Anterior cingulate cortex (tissue), 58 donors: Measurements from ENCODE around the gene PRDM16.

Experiments used
- DNase-seq, 58 donors: peaks; one replicate each; lab custom pipeline; 2025; lab: John Stamatoyannopoulos, UW

The PRDM16 gene

DNA sequence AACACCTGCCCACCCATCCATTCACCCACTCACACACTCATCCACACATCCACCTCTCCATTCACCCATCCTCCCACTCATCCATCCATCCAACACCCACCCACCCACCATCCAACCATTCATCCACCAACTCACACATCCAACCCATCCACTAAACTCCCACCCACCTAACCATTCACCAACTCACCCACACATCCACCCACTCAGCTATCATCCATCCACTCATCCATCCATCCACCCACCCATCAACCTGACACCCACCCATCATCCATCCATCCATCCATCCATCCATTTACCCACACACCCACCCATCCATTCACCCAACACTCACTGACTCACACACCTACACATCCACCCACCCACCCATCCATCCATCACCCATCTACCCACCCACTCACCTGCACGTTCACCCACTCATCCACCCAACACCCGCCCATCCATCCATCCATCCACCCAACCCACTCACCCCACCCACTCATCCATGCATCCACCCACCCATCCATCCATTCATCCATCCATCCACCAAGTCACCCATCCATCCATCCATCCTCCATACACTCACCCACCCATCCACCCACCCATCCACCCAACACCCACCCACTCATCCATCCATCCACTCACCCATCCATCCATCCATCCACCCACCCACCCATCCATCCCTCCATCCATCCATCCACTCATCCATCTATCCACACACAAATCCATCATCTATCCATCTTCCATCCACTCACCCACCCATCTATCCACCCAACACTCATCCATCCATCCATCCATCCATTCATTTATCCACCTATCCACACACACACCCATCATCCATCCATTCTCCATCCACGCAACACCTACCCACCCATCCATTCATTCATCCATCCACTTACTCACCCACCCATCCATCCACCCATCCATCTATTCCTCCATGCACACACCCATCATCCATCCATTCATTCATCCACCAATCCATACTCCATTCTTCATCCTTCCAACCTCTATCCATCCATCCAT is 17.4 kb upstream of the PRDM16 start:
- no peak for DNase-seq

DNA sequence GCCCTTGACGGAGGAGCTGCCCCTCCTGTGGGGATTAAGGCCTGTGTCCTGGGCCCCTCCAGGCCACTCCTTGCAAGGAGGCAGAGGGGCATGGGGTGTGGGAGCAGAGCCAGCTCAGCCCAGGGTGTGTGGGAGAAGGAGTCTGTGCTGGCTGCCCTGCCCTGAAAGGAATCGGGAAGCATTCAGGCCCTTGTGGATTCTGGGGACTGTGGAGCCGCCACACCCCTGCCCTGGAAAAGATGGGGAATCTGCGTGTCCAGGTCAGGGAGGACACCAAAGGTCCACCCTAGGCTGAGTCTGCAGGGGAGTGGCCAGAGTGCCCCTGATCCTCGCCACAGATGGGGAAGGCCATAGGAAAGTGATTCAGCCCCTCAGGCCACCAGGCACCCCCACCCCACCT is 16.5 kb upstream of the PRDM16 start:
- DNase-seq, result no peak

DNA sequence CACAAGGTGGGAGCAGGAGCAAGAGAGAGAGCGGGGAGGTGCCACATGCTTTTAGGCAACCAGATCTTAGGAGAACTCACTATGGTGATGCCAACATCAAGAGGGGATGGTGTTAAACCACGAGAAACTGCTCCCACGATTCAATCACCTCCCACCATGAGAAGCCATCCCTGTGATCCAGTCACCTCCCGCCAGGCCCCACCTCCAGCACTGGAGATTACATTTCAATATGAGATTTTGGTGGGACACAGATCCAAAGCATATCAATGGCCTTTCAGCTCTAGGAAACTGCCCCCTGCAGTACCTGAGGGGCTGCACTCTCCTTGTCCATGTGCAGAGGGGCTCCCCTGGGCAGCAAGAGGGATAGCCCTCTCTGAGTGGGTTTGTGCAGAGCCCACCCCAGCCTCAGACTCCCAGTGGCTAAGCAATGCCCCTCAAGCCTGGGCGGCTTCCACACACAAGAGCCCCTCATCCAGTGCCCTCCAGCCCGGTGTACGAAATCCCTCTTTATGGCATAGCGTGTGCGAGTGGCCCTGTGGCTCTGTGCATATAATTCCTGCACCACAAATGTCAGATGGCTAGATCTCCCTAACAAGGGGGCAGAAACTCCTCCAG is 15.5 kb upstream of the PRDM16 start:
- no peak for DNase-seq

DNA sequence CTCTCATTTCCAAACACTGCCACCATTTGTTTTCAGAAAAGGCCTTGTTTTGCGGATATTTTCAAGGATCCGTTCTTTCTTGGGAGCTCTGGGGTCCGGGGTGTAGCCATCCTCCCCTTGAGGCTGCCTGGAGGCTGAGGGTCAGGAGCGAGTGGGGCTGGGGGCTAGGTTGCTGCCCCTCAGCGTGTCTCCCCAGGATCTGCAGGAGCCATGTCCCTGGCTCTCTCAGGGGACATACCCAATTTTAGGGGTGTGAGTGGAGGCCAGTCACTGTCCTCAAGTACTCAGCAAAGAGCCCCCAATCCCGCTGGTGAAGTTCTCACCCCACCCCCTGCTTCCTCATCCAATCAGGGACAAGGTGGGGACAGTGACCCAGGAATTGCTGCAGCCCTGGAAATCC is 15.0 kb upstream of the PRDM16 start:
- no peak for DNase-seq

DNA sequence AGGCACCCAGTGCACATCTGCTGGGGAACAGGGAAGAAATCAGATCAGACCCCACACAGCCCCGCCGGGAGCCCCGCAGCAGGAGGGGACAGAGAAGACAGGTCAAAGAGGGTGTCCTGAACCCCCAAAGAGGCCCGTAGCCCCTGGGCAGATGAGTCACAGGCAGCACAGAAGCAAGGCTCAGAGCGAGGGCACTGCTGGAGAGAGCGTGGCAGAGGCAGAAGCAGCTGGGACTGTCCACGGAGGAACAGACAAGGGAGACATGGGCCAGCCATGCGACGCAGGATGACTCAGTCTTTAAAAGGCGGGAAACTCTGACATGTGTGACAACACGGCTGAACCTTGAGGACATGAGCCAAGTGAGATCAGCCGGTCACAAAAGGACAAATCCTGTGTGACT is 14.5 kb upstream of the PRDM16 start:
- no peak for DNase-seq

DNA sequence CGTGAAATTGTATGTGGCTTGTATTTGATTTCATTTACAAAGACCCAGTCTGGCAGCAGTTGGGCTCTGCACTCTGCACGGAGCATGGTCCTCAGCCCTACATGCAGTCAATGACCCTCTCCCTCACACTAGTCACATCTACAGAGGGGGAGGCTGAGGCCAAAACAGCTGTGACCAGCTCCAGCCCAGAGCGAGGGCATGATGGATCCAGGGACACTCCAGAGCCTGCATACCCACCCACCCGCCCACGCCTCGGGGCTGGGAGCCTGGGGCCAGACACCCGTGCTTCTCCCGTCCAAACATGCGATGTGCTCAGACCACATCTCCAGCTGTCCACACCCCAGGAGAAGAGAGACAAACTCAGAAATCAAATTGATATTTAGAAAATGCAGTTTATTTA is 14.0 kb upstream of the PRDM16 start:
- DNase-seq, result no peak

DNA sequence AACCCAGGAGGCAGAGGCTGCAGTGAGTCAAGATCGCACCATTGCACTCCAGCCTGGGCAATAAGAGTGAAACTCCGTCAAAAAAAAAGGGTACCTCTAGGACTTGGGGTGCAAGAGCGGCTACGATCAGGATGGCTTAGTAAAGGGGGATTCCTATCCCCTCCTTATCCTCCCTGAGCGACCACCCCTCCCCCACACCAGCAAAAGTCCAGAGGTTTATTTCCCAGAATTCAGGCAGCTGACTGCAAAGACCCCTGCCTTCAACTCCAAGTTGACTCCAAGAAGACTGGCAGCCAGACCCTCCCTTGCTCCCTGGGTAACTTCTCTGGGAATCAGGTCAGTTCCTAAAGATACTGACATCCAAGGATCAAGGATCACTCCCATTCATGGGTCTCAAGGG is 12.4 kb upstream of the PRDM16 start:
- DNase-seq, result no peak

DNA sequence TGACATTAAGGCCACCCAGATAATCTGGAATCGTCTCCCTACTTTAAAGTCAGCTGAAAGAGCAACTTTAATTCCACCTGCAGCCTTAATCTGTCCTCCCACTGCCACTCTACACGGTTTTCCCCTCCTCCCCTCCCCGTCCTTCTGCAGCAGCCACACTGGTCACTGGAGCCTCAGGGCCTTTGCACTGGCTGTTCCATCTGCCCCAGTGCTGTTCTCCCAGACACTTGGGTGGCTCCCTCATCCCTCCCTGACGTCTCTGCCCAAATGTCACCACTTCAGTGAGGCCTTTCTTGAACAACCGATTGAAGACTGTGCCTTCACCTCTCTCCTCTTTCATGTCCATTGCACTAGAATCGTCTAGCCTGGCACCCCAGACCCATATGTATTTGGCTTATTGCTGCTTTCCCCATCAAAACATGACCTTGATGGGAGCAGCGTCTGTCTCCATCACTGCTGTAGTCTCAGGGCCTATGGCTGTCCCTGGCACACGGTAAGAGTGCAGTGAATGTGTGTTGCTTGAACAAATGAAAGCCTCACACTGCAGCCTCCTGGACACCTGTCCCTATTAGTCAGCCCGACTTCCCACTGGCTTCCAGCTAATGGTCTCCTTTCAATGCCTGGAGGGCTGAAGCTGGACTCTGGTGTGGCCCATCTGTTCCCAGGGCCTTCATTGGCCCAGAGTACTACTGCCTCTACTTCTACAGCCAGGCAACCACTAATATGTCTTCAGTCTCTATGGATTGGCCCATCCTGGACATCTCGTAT is 10.6 kb upstream of the PRDM16 start:
- DNase-seq, result no peak

DNA sequence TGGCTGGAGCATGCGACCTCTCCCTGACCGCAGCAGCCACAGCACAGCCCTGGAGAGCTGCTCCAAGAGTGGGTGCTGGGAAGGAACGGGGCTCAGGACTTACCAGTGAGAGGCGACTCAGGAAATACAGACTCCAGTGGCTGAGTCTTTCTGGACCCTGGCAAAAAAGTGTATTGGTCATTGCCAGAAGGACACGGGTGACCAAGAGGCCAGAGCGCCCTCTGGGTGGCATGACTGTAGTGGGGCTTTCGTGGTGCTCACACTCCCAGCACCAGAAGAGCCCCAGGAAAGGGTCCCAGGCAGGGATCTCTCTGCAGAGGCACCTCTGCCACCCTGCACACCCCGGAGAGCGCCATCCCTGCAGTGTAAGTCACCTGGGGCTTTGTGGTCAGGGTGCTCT is 8.9 kb upstream of the PRDM16 start:
- DNase-seq, result no peak

DNA sequence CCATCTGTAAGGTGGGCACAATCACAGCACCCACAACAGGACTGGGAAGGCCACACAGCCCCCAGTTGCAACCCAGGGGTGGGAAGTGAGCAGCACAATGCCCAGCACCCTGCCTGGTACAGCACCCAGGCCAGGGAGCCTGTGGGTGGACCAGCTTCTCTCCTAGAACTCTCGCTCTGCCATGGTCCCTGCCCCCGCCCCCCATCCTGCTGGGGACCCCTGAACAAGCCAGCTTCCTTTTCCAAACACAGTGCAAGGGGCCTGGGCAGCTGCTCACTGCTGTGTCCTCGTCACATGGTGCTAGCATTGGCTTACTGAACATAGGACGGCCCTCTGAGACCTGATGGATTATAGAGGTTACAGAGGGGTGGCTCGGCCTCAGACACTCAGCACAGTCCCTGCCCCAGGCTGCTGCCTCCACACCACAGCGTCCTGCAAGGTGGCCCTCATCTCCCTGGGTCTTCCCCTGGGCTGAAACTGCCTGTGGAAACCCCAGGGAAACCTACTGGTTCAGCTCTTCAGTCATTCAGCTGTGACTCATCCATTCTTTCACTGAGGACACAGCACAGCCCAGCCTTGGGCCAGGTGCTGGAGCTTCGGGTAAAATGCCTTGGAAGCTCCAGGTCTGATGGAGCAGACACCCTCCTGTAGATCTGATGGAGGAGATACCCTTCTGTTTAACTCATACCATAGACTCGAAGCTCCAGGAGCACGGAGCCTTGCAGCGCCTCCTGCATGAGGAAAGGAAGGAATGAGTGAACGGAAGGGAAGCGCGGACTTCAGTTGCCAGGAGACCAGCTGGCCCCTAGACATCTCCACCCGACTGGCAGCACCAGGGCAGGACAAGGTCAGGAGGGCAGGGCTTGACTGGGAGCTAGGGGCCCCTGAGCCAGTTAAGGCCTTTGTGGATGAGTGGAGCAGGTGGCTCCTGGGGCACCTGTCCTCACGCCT is 8.1 kb upstream of the PRDM16 start:
- DNase-seq, result no peak

DNA sequence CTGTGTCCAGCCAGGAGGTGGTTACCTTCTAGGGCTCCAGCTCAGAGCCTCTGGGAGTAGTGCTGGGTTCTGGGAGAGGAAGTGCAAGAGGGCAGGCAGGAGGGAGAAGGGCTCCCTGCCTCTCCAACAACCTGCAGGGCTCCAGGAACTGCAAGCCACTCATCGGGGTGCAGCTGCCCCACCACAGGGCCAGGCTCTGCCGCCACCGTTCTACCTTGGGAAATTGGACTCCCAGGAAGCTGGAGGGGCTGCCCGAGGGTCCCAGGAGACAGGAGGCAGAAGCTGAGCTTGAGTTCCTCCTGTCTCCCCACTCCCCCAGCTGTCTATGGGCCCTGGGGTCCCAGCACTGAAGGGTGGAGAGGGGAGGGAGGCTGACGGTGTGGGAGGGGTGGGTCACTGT is 7.4 kb upstream of the PRDM16 start:
- no peak for DNase-seq

DNA sequence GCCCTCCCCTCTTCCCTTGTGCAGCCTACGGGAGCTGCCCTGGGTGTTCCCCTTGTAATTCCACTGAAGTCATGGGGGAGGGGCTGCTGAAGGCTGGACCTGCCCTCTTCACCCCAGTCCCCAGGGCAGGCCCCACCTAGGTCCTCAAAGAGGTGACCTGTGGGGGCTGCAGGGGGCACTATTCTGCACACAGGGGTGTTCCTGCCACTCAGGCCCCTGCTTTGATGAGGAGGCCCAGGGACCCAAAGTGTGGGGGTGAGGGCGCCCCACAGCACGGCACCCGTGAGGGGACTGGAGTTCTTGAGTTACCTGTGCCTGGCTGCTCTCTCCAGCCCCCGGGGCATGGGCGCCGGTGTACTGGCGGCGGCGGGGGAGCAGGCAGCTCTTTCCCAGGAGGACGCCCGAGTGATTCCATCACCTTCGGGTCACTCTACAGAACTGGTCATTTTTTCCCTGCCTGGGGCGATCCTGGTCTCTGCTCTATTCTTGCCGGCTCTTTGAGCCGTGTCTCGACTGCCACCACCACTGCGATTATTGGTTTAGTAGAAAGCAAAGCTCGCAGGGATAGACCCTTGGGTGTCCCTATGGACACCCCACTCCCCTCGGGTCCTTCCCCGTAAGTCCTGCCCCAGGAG is 6.9 kb upstream of the PRDM16 start:
- DNase-seq, result no peak

DNA sequence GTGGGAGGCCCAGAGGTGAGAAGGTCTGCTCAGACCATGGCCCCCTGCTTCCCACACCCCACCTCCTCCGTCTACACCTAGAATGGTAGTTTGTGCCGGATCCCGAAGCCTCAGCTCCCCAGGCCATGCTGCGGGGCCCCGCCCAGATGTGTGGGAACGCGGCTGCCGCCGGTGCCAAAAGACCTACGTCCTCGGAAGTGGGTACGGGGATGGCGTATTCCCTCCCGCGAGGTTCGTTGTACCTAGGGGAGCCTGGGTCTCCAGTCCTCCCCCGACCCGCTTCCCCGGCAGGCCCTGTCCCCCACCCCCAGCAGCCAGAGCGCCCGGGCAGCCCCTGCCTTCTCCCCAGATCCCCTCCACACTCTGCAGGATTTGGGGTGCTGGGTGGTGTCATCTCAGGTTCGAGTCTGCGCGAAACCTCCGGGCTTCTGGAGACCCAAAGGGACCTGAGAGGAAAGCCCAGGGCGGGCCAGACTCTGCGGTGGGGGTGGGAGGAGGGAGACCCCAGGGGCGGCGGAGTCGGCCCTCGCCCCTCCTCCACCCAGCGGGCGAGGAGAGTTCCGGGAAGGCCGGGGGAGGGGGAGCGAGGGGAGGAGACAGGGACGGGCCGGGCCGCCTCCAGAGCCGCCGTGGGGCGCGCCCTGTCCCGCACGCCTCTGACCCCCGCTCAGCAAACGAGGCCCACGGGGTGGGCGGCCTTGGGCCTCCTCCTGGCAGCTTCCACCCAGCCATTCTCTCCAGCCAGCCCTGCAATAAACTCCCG is 6.2 kb upstream of the PRDM16 start:
- no peak for DNase-seq

DNA sequence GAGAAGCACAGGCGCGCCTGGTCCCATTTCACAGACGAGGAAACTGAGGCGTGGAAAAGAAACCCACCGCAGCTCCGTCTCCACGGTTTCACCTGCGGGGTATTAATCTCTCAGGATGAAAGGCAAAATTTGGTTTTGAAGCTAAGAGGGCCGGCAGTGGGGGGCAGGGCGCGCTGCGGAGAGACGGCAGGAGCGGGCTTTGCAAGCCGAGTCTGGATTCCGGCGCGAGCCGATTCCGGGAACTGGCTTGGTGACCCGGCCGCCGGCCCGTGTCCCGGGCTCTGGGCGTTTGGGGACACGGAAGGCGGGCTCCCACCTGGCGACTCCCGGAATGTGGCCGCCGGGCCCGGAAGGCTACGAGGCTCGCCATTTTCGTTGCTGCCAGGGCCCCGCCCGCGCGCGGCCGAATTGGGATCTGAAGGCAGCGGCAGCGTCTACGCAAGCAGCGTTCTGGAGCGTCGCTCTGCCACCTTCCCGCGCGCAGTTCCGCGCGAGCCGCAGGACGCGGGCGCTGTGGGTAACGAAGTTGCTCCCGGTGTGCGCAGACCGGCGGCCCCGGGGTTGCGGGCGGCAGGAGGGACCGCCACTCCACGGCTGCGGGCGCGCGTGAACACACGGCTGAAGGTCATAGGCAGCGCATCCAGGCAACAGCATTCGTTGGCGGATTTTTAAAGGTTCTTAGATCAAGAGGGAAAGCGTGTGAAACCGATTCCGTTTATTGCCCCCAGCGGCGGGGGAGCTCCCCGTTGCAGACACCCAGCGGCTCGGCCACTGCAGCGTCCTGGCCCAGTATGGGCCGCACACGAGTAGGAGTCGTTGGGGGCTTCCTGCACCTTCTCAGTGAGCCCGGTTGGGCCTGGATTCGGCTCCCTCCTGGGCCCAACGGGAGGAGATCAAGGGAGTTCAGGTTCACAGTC is 5.4 kb upstream of the PRDM16 start:
- DNase-seq, result no peak

DNA sequence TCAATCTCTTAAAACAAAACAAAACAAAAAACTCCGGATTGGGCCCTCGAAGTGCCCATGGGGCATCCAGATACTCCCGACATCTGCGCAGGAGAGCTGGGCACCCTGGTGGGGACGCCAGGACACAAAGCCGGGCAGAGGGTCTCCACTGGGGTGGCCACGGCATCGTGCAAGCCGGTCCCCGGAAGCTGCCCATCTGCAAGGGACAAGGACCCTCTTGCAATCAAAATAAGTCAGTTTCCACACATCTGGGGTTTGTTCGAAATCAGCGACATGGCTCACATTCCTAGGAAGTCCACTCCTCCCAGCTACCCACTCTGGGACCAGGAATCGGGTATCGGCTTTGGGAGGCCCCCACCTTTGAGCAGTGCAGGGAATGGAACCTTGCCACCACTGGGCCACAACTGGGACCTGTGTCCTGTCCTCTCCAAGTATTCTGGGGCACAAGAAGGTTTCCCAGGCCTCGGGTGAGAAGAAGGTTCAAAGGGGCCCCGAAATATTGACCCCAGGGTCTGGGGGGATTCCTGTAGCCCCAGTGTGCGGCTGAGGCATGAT is 4.6 kb upstream of the PRDM16 start:
- no peak for DNase-seq

DNA sequence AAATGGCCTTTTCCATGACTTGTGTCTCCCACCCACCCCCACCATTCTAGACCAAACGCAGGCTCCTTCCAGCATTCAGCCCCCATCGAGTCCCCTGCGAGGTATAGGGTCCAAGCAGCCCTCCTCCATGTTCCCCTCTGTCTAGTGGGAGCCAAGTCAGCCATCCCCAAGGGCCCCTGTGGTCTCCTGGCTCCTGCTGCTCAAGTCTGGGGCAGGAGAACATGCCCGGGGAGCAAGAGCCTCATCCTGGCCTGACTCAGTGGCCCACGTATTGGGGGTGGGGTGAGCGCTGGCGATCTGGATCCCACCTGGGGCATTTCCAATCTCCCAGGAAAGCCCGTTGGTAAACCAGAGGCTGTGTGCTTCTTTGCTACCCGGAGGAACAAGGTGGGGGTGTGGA is 4.1 kb upstream of the PRDM16 start:
- no peak for DNase-seq

DNA sequence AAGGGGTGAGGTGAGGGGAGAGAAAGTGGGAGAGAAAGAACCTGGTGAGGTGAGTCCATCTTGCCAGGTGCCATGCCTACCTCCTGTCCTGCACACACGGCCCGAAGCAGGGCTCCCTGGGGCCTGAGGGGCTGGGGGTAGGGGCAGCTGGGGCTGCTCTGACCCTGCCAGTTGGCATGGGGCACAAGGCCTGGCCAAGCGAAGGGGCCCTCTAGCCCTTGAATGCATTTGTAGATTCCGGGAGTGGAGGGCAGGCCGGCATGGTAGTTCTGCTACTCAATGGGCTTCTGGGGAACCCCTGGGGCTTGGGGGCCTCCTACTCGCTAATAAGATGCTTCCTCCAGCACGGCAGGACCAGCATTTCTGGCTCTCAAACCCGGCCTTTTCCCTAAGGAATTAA is 3.6 kb upstream of the PRDM16 start:
- no peak for DNase-seq

DNA sequence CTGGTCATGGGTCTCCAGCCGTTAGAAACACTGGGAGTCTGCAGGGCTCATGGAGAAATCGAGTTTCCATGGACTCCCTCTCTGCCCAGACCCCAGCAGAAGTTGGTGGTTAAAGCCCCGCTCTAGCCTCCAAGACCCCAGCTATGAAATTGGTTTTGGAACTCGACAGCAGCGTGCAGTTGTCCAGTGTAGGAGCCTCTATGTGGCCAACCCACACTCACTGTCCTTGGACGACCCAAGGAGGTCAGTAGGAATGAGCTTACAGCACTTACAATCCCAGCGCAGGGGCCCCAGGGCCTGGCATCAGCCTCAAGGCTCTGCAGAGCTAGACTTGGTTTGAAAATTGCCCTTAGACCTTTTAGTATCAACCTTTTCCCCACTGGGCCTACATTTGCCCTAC is 3.2 kb upstream of the PRDM16 start:
- DNase-seq, result no peak
